Measurements from ENCODE around the gene TERF2IP.

- no peak for TF ChIP-seq CTCF (conservative IDR thresholded peaks at IDR 0.05; ENCODE audit: low read depth, low read length)
- no peak for TF ChIP-seq EZH2 (IDR thresholded peaks at IDR 0.05; ENCODE audit: borderline replicate concordance, low read depth, low read length, poor library complexity, severe bottlenecking)
These were observed 44.3 kb upstream of the TERF2IP start for GRCh38 chr16:75603241-75603640.

All from A673 (cell line).